Left ventricle myocardium inferior (tissue), 1 donor: ENCODE results near the gene ZFYVE27. TPM values are rescaled to one million over a fixed set of nuclear protein-coding genes. Genes with fewer than 3 reads are reported as not detected.

Experiments
- DNase-seq: peaks from one replicate; pipeline ENCODE4 v3.0.0-alpha.2; 2020
- H3K27ac ChIP-seq: fragments of 200-600 bp; replicated peaks from 2 replicates; pipeline ENCODE4 v1.8.0; 2021
- H3K27me3 ChIP-seq: fragments of 200-600 bp; 2 replicates; pipeline ENCODE4 v1.8.0; 2021; ENCODE audit warnings: low read depth
- H3K36me3 ChIP-seq: fragments of 200-600 bp; 2 replicates; pipeline ENCODE4 v1.8.0; 2021
- H3K4me1 ChIP-seq: fragments of 200-600 bp; 2 replicates; pipeline ENCODE4 v1.8.0; 2021
- H3K4me3 ChIP-seq: fragments of 200-600 bp; 2 replicates; pipeline ENCODE4 v1.8.0; 2021; ENCODE audit warnings: mild to moderate bottlenecking, moderate library complexity
- H3K9me3 ChIP-seq: fragments of 200-600 bp; replicated peaks from 2 replicates; pipeline ENCODE4 v1.8.0; 2021
- CTCF ChIP-seq: fragments of 200-600 bp; IDR thresholded peaks from 2 replicates; pipeline ENCODE4 v1.8.0; 2021; ENCODE audit warnings: antibody characterized with exemption, mild to moderate bottlenecking, borderline replicate concordance
- intact Hi-C: fragments of 100-400 bp; cut with micrococcal nuclease; formaldehyde crosslinking; loops from one replicate; pipeline ENCODE4 v1.11.0; 2022
- total RNA-seq: library from RNA; stranded (reverse); fragmentation: NEBNext Ultra II Directional; extraction: Animal tissue kit (Norgen Biotek cat#: 25700); gene quantifications from one replicate; pipeline ENCODE4 v1.2.1, GENCODE V29; 2021
- donor health status: DM: no; HTN: yes; CAD: no; lungs with severe emphysema.

ZFYVE27 gene
- total RNA-seq, 1 donor from 2014 or later: 13.2 TPM

GRCh38 chr10:97765201-97765600 lies 28.3 kb downstream of the ZFYVE27 start:
- H3K9me3 ChIP-seq: no peaks in the 10 kb centered on the region
- no peak overlapping the region for H3K4me3 ChIP-seq
- H3K4me1 ChIP-seq: peaks cover 13% of the 10 kb centered on the region
- H3K36me3 ChIP-seq: peaks cover 14% of the 10 kb centered on the region
- no peak overlapping the region for H3K27ac ChIP-seq
- DNase-seq: no peak
- intact Hi-C loops: no loop called here
- H3K27me3 ChIP-seq: peaks cover 22% of the 10 kb centered on the region
- no peak for TF ChIP-seq CTCF

DNA sequence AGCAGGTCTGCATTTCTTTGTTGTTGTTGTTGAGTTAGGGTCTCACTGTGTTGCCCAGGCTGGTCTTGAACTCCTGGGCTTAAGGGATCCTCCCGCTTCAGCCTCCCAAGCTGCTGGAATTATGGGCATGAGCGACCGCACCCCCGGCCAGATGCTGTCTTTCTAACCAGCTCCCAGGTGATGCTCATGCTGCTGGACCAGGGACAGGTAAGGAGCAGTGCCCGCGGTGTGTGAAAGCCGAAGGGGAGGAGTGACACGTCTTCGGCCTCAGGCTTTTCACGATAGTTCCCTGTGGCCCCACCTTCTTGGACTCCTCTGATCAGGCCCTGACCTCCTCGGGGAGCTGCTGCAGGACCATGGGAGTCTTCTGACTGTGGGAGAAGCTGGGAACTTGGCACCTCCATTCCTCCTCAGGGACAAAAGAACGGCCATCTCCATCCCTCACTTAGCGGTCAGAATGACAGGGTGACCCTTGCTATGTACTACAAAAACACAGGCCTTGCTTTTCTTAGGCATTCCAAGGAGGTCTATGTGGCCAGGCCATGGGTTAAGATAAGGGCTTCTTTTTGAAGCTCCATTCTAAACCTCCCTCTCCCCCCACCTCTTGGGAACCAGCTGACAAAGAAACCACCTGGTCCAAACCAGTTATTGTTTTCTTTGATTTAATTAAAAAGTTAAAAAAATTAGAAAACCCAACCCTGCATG lies 29.3 kb downstream of the ZFYVE27 start:
- no peaks in the 10 kb centered on the region for H3K9me3 ChIP-seq
- H3K27ac ChIP-seq: no peak overlapping the region
- H3K27me3 ChIP-seq: peaks cover 32% of the 10 kb centered on the region
- peaks cover 3% of the 10 kb centered on the region for H3K36me3 ChIP-seq
- intact Hi-C loops: no loop called here
- no peak overlapping the region for H3K4me3 ChIP-seq
- DNase-seq: no peak
- H3K4me1 ChIP-seq: peaks cover 17% of the 10 kb centered on the region
- TF ChIP-seq CTCF: no peak

- DNase-seq: no peak
- H3K27me3 ChIP-seq: peaks cover 42% of the 10 kb centered on the region
- H3K27ac ChIP-seq: no peak overlapping the region
- no peaks in the 10 kb centered on the region for H3K9me3 ChIP-seq
- peaks cover 23% of the 10 kb centered on the region for H3K4me1 ChIP-seq
- no peaks in the 10 kb centered on the region for H3K36me3 ChIP-seq
- intact Hi-C loops: no loop called here
- H3K4me3 ChIP-seq: no peak overlapping the region
- TF ChIP-seq CTCF: no peak
These were observed 30.3 kb downstream of the ZFYVE27 start for GRCh38 chr10:97766996-97767924.

GRCh38 chr10:97768322-97769315 lies 31.7 kb downstream of the ZFYVE27 start:
- no peaks in the 10 kb centered on the region for H3K36me3 ChIP-seq
- H3K27me3 ChIP-seq: peaks cover 55% of the 10 kb centered on the region
- no peak overlapping the region for H3K4me3 ChIP-seq
- no peak overlapping the region for H3K27ac ChIP-seq
- no peak for DNase-seq
- intact Hi-C loops: no loop called here
- H3K4me1 ChIP-seq: peaks cover 16% of the 10 kb centered on the region
- no peaks in the 10 kb centered on the region for H3K9me3 ChIP-seq
- TF ChIP-seq CTCF: no peak

GRCh38 chr10:97770255-97770654 lies 33.3 kb downstream of the ZFYVE27 start:
- no peak for DNase-seq
- peaks cover 16% of the 10 kb centered on the region for H3K4me1 ChIP-seq
- H3K9me3 ChIP-seq: no peaks in the 10 kb centered on the region
- no peak for TF ChIP-seq CTCF
- H3K36me3 ChIP-seq: no peaks in the 10 kb centered on the region
- H3K27me3 ChIP-seq: peaks cover 71% of the 10 kb centered on the region
- no peak overlapping the region for H3K4me3 ChIP-seq
- intact Hi-C loops: no loop called here
- no peak overlapping the region for H3K27ac ChIP-seq
